GM04504 (cell line): ENCODE results near the gene CCNT2.
"Not testable (repeated sequence)": the region's sequence is repeated elsewhere in the genome, so short reads cannot be mapped to it uniquely, and the experiment has no call there.

ENCODE experiments used
- DNase-seq: peaks from one replicate; pipeline ENCODE4 v3.0.0-alpha.2; 2012; ENCODE audit warnings: low read depth

CCNT2 gene

DNA sequence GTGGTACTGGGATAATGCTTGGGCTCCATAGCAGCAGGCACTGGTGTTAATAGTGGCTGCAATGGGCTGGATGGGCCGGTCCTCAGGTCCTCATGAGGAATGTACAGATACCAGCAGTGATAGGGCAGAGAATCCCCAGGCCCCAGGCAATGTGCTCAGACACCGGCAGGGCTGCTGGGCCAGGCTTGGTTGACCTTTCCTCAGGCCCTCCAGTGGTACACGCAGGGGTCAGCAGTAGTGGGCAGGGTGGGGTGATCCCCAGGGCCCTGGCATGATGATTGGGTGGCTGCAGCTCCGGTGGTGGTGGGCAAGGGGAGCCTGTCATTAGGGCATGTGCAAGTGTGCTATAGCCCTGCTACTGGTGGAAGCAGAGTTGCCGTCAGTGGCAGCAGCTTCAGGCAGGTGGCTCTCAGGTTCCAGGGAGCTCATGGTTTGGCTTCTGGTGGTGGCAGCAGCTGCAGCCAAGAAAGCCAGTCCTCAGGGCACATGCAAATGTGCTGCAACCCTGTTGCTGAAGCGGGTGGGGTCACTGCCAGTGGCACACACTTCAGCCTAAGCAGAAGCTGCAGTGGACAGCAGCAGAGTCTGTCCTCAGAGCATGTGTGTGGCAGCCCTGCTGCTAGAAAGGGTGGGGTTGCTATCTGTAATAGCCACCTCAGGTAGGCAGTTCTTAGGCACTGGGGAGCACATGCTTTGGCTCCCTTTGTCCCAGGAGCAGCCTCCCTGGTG is 56.8 kb downstream of the CCNT2 start:
- no peak for DNase-seq

DNA sequence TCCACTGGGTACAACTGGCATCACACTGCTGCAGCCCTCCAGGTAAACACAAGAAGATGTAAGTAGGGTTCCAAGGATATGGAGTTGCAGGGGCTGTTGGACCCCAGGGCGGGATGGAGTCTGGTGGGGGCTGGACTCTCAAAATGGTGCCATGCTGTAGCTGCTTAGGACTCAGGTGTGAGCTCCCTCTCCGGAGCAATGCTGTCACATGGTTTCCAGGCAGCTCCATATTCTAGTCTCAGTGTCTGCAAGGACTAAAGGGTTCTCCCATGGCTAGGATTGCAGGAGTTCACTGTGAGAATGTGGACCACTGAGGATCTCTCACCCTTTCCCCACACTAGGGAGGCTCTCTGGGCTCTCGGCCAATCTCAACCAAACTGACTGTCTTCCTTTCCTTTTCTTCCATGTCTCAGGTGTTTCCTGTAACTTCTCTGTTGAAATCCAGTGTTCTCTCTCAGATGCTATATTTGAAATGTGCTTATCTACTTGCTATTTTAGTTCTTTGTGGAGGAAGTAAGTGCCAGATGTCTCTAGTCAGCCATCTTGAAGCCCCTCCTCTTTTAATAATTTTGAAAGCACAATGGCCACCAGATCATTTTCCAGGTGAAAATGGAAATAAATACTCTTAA is 57.6 kb downstream of the CCNT2 start:
- DNase-seq = no peak

DNA sequence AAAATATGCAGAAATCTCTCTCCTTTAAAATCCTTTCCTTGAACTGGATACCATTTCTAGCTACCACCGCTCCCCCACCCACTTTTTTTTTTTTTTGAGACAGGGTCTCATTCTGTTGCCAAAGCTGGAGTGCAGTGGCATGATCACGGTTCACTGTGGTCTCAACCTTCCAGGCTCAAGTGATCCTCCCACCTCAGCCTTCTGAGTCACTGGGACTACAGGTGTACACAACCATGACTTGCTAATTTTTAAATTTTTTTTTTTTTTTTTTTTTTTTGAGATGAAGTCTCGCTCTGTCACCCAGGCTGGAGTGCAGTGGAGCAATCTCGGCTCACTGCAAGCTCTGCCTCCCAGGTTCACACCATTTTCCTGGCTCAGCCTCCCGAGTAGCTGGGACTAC is 58.5 kb downstream of the CCNT2 start:
- DNase-seq = not testable (repeated sequence)

DNA sequence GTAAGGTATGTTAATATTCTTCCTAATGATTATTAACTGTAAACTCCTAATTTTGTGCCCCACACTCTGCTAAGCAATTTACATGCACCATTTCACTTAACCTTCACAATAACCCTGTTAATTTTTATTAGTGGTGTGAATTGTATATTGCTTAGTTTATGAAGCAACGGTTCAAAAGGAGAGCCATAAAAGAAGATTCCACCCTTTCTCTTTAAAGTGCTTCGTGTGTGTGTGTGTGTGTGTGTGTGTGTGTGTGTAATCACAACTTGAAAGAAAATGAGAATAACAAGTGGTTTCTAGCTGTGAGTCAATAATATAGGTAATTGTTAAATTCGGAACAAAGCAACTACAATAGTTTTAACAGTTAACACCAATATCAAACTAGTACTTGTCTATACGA is 60.6 kb downstream of the CCNT2 start:
- DNase-seq = no peak

DNA sequence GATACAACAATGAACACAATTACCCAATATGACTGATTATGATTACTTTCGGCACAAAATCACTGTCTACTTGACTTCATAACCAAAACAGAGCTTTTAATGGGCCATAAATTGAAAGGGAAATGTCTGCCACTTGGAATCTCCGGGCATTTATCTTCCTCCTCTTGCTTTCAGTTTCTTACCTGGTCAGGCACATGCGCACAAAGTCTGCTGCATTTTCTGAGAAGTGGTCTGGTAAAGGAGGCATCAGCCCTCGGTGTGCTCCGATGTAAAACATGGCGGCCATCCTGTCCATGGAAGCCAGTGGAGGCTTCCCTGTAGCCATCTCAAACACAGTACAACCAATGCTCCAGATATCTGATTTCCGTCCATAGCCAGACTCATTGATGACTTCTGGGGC is 62.0 kb downstream of the CCNT2 start:
- no peak for DNase-seq

DNA sequence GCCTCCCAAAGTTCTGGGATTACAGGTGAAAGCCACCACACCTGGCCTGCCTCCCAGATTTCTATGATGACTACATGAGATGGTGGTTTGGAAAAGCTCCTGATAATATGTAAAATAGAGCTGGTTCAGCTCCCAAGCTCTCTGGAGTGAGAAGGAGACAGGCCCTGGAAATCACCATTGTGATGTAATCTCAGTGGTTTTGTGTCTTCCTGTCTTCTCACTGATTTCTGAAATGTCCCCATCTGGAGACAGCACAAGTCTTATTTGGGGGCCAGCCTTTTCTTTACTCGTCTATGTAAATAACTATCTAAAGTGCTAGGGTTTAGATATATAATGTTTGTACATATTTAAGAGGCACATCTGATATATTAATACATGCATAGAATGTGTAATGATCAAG is 64.0 kb downstream of the CCNT2 start:
- no peak for DNase-seq

DNA sequence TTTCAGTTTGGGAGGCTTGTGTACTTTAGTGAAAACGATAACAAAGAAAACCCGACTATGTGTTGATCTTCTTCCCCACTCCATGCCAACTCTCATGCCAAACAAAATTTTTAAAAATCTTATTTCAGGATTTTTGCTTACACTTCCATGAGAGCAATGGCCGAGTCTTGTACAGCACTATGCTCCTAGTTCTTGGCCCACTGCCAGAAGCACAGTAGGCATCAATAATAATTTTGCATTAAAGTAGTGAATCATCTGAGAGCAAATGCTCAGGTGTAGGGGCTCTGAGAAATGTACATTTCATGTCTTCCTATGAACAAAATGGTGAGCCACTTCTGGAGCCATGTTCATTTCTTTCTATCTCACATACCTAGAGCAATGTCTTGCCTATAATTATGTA is 66.4 kb downstream of the CCNT2 start:
- no peak for DNase-seq

DNA sequence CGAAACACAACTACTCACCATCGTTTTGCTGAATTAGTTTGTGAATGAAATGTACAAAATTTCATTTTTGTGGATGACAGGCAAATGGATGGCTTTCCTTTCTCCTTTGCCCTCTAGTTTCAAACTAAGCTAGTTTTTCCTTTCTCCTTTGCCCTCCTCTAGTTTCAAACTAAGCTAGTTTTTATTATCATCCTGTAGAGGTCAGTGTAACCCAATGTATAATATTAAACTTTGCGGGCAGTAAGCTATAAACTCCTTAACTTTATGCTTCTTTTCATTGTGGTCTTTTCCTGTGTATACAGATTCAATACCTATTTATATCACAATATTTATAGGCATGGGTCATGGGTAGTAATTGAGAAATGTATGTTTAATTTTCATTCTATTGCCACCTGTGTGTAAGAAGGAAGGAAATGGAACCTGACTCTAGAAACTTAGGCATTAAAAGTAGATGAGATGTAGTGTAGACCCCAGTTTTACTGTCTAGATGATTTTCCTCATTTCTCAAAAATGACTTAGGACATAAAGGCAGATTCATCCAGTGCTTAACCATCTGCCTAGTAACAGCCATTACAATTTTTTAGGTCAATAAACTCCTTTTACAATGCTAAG is 70.5 kb downstream of the CCNT2 start:
- DNase-seq = no peak

DNA sequence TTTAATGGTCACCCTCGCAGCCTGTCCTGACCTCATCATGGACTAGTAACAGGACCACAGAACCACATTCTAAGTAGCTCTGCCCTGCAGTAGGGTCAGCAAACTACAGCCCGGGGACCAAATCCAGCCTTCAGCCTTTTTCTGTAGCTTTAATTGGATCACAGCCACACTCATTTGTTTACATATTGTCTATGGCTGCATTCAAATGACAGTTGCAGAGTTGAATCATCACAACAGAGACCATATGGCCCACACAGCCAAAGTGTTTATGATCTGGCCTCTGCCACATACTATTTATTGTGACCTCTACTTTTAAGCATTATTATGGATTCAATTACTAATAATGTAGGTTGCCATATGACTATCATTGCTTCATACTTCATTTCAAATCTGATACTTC is 80.9 kb downstream of the CCNT2 start:
- no peak for DNase-seq

DNA sequence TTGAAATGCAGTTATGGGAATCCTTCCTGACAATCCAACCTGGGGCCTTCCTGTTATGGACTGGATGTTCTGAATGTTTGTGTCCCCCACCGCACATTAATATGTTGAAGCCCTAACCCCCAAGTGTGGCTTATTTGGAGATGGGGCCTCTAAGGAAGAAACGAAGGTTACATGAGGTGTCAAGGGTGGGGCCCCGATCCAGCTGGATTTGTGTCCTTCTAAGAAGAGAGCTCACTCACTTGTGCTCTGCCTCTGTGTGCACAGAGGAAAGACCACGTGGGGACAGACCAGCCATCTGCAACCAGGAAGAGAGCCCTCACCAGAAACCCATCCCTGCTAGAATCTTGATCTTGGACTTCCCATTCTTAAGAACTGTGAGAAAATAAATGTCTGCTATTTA is 84.2 kb downstream of the CCNT2 start:
- no peak for DNase-seq

DNA sequence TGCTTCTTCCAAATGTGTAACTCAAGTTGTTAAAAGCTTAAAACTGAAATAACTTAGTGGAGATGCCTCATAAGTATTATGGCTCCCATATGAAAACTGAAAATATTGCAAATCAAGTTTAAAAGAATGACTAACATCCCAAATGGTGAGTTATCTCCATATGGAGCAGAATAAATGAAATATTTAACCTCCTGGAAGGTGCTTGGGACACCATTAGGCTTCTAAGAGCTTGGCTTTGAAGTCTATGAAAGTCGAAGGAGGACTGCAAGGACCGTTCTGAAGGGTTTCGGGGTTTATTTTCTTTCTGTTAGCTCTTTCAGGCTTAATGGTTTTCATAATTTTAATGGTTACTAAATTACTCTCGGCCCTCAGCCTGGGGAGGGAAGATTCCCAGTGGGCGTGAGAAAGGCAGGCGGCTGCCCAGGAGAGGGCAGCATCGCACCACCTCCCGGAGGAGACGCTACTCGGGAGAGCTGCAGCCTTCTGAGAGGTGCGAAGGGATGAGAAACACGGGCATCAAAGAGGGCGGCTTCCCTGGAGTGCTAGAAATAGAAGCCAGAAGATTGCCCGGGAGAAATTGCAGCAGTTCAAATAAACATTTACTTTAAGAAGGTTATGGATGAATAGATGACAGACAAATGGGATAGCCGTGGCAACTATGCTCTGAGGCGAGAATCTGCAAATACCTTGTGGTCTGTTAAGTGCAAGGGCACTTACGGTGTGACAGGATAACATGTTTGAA is 85.6 kb downstream of the CCNT2 start:
- peak; percentile 24 for DNase-seq

DNA sequence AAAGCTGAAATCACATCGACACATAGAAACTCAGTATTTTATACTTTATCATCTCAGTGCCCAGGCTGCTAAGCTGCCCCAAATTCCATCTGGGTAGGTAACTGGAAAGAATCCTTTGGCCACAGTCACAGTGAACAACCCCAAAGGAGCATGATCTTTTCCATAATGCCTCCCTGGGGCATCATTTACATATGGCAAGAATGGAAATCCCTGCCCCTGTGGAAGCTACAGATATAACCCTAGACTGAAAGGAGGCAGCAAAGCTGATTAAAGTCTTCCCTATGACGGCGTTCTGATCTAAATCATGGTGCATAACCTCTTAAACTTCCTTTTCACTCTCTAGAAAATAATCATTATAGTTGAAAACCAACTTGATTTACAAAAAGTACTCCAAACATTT is 87.1 kb downstream of the CCNT2 start:
- no peak for DNase-seq
